ENCODE data around the gene SH3GL2.
"Not testable (repeated sequence)": the region's sequence is repeated elsewhere in the genome, so short reads cannot be mapped to it uniquely, and the experiment has no call there.

SH3GL2 gene

DNA sequence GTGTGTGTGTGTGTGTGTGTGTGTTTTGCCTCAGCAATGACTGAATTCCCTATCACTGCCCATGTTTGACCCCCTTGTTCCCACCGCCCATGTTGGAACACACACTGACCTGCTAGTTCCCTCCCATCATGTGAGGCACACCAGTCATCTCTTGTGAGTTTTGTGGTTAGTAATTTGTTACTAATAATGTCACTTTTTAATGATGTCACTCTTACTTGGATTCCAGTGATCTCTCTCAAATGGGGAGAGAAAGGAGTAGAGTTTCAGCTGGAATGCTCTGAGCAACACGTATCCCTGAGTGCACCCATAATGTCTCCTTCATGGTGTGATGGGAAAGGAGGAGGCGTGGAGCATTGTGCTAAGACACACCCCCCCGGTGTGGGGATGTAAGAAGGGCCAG lies 172.6 kb downstream of the SH3GL2 start:
- no peak for DNase-seq (ENCODE audit: low read depth, low spot score)

DNA sequence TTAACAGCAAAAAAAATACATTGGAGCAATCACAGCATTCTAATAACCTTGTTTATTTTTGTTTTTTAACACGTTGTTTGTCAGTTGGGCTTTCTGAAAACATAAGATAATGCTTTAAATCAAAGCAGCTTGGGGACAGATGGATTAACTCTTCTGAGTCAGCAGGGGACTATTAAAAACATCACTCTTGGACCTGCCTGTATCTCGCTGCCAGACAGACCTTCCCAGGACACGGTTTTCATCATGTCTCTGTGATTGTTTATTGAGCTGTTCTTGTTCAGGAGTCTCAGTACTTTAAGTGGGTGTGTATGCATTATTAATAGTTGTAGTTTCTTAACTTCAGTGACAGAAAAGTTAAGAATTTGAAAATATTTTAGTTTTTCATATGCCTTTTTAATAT lies 173.2 kb downstream of the SH3GL2 start:
- no peak for DNase-seq (ENCODE audit: low read depth, low spot score)

DNA sequence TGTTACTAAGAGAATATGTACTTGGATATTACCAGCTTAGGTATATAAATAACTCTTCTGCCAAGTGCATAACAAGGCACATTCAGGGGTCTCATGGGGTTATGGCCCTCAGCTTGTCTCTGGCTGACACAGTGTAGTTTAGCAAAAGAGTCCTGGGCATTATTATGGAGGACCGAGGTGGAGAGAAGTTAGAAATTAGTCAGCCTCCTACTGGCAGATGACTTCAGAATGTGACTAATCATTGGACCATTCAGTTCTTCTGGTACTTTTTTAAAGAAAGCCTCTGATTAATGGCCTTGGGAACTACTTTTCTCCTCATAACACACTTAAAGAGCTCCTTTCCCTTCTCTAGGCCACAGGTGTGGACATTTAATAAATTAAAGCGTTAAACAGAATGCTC lies 178.9 kb downstream of the SH3GL2 start:
- no peak for DNase-seq (ENCODE audit: low read depth, low spot score)

DNA sequence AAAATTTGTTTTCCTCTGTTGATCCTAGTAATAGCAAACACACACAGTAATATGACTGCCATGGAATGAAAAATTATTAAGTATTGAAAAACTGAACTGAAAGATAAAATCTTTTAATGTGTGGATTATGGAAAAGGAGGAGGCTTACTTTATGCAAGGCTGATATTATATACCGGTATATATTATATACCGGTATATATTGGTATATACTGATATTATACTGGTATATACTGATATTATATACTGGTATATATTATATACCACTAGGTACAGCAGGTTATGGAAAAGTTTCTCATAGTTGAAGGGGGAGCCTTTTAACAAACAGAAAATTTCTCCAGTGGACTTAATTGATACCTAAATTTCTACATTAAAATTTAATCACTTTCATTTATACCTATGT lies 181.4 kb downstream of the SH3GL2 start:
- DNase-seq (ENCODE audit: low read depth, low spot score) = no peak

DNA sequence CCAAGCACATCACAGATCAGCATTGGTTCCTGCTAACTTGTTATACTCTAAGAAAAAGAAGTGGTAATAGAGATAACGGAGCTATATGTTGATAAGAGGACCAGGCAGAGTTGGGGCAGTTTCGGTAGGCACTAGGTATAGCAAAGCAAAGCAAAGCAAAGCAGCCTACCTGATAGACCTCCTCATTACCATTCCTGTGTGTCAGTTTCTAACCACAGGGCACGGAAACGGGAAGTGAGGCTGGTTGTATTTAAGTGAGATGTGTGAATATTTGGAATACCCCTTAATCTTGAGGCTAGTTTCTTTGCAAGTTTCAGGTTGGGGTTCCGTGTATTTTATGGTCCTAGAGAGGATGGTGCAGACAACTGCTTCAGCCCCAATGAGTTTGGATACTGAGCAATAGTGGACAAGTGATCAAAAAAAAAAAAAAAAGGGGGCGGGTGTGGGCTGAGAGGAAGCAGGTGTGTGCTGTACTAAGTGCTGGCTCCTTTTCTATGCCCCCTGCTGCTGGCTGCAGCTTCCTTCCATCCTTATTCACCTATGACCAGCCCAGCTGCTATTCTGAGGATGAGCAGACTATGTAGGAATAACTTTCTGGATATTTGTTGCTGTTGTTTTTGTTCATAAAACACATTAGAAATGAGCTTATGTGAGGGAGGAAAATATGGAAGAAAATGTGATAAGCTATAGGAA lies 183.3 kb downstream of the SH3GL2 start:
- DNase-seq (ENCODE audit: low read depth, low spot score) = no peak

DNA sequence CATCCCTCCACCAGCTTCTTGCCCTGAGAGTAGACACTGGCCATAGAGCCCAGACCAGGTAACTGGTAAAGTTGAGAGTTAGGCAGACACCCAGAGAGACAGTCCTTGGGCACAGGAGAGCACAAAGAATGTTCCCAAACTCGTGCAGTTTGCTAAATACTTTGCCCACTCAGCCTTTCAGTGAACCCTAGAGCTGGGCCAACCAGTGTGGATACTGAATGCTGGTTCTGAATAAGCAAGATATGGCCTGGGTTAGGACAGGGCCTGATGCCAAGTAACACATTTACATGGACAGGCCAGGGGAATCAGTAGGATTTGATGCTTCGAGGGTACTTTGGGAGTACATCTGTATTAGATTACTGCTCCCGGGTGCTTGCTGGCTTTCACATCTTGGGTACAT lies 185.4 kb downstream of the SH3GL2 start:
- DNase-seq (ENCODE audit: low read depth, low spot score) = no peak

DNA sequence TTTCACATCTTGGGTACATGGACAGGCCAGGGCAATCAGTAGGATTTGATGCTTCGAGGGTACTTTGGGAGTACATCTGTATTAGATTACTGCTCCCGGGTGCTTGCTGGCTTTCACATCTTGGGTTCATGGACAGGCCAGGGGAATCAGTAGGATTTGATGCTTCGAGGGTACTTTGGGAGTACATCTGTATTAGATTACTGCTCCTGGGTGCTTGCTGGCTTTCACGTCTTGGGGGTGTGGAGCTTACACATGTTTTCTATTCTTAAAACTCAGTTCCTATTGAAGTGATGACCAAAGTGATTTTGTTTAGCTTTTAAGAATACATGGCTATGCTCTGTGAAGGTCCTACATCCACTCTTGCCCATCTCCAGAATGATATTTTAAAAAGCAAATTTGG lies 186.3 kb downstream of the SH3GL2 start:
- not testable (repeated sequence) for DNase-seq (ENCODE audit: low read depth, low spot score)

DNA sequence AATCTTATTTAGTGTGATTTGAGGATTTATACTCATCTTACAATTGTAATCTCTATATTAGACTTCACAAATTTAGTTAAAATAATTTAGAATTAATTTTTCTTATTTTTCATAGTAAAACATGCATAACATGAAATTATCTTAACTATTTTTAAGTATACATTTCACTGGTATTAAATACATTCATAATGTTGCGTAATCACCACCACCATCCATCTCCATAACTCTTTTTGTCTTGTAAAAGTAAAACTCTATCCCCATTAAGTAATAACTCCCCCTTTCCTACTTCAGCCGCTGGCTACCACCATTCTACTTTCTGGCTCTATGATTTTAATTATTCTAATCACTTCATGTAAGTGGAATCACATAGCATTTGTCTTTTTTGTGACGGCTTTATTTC lies 193.4 kb downstream of the SH3GL2 start:
- no peak for DNase-seq (ENCODE audit: low read depth, low spot score)

DNA sequence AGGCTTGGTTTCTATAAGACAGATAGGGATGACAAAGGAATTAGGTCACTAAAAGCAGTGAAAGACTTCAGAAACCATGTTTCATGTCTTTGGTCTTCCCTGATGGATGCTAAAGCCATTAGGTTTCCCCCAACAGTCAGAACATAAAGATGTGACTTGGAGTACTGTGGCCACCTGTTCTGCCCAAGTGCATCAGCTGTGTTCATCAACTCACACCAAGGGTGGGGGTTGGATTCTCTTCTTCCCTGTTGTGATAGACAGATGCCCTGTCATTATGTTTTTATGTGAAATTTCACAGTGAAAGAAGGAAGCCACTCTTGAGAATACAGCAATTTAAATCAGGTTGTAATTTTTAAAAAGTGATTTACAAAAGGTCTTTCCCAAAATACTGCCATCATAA lies 196.8 kb downstream of the SH3GL2 start:
- no peak for DNase-seq (ENCODE audit: low read depth, low spot score)

DNA sequence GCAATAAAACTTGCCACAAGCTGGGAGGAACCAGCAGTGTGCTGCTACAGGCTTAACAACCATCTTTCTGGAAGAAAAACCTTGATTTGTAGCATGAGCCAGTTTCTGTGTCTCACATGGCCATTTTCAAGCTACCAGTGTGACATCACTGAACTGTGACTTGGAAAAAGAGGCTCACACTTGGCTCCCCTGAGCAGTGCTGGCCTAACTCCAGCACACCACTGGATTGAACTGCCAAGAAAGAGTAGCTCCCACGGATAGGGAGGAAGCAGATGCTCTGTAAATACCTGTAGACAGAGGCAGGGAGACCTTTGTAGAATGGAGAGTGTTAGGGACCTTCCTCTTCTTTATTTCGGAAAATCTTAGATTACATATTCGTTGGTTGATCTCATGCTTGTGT lies 197.9 kb downstream of the SH3GL2 start:
- no peak for DNase-seq (ENCODE audit: low read depth, low spot score)

DNA sequence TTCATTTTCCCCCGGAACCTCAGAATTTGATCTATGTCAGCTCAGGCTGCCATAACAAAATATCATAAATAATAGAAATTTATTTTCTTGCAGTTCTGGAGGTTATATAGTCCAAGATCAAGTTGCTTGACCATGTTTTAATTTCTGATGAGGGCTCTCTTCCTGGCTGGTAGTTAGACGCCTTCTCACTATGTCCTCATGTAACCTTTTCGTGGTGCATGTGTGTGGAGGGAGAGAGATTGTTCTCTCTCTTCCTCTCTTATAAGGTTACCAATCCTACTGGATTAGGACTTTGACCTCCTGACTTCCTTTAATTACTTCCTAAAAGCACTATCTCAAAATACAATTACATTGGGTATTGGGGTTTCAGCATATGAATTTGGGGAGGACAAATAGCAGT lies 198.6 kb downstream of the SH3GL2 start:
- DNase-seq (ENCODE audit: low read depth, low spot score) = no peak

DNA sequence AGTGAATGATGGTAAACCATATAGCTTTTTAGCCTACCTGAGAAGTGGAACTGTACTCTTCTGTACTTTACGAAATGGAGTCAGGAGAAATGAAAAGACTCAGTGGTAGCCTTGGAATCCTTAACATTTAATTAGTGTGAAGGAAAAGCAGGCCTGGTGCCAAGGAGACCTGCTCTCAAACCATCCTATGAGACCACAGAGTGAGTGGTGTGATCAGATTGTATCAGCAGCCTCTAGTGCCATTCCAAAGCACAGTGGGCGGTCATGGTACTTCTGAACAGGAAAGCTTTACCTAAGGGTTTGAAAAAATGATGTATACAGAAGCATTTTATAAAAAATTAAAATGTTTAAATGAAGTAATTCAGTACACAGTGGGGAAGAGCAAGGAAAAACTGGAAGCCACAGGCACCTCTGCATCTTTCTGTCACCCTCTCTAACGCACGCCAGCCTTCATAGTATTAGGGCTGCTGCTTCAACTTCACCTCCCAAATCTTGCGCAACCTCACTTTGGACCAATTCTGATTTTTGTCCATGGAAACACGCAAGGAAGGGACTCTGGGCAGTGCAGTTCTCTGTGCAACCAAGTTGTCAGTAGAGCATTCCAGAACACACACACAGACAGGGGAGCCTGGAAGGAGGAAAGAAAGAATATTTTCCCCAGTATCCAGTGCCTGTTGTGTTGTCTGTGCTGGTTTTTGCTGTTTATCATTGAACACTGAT lies 203.7 kb downstream of the SH3GL2 start:
- no peak for DNase-seq (ENCODE audit: low read depth, low spot score)

DNA sequence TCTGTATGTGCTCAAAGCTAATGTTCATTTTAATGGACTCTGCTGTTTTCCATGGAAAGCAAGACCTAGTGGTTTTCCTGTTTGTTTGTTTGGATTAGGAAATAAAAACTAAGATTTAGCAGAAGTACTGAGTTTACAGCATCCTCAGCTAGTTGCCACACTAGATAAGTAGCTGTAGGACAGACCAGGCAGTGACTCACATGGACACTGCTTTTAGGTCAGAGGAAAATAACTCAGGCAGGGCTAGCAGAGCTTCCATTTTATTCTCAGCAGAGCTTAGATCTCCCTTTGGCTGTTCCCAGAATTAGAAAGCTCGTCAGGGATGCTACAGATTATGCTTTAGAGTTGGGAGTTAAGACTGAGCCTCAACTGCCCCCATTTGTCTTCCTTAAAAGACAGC lies 204.4 kb downstream of the SH3GL2 start:
- DNase-seq (ENCODE audit: low read depth, low spot score) = no peak

DNA sequence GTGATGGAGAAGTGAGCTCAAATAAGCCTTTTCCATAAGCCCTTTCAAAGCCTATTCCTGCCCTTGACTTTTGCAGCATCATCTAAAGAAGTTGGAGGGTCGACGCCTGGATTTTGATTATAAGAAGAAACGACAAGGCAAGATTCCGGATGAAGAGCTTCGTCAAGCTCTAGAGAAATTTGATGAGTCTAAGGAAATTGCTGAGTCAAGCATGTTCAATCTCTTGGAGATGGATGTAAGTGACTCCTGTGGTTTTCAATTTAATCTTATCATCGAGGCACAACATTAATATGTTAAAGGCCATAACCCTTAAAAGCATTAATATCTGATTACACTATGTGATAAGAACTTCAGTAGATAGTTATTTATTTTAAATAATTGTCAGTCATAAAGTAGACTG lies 210.4 kb downstream of the SH3GL2 start:
- DNase-seq (ENCODE audit: low read depth, low spot score) = no peak

DNA sequence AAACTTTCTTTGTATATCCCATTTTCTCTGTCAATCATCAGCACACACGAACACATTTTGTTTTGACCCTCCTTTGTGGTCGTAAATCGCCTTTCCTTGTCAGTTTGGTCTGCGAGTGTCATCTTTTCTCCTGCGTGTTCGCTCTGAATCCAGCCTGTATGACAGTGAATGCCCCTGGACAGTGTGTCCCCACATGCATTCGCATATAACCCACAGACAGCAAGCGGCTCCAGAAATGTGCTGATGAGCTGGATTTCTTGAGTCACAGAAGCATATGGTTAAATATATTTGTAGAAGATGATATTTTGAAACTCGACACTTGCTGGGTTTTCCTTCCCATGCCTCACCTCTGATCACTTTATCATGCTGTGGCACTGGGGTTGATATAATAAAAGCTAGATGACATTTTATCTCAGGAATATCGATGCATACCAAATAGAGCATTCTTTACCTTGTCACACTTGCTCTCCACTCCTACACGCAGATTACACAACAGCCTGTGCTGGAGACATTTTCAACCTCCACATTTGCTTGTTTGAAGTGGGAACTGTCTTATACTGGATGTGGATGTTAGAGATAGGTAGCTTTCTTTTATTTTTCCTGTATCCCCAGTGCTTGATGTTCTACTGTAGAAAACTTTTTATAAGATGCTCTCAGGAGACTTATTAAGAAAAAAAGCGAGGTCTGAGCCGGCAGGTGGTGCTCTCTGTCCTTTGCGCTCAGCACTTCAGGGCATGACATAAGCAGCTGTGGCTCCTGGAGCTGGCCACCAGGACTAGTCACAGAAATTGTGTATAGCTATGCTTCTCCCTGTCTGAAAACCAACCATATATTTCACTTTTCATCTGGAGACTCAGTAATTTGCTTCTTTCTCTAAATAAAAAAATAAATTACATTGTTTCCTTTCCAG lies 215.1 kb downstream of the SH3GL2 start:
- no peak for DNase-seq (ENCODE audit: low read depth, low spot score)

DNA sequence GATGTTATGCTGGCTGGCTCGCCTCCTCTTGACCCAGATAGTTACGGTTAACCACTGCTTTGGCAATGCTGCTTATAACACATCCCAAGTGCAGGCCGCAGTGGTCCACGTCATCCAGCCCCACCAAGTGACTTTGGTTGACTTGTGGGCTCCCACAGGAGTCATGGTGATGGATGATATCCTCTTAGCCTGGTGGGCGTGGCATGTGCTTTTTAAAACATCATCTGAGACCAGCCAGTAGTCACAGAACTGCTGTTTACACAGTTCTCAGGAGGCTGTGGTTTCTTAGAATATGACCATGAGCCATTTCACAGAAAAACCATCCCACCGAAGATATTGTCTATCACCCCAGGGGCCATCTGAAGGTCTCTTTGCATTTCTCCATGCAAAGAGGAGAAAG lies 216.9 kb downstream of the SH3GL2 start:
- no peak for DNase-seq (ENCODE audit: low read depth, low spot score)

DNA sequence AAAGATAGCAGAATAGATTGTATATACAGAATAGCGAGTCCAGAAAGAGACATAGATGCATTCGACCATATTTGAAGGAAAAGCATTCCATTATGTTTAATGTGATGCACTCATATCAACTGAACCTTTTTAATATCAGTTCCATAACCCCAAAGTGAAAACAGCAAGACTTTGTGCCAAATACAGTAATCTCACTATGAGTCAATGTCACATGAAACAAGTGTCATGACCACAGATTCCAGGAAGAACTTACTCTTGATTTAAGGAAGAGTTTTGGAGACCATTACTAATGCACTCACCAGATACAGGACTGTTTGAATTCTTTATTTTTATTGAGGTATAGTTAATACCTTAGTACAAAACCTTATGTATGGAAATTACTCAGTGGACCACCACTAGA lies 220.5 kb downstream of the SH3GL2 start:
- DNase-seq (ENCODE audit: low read depth, low spot score) = no peak

DNA sequence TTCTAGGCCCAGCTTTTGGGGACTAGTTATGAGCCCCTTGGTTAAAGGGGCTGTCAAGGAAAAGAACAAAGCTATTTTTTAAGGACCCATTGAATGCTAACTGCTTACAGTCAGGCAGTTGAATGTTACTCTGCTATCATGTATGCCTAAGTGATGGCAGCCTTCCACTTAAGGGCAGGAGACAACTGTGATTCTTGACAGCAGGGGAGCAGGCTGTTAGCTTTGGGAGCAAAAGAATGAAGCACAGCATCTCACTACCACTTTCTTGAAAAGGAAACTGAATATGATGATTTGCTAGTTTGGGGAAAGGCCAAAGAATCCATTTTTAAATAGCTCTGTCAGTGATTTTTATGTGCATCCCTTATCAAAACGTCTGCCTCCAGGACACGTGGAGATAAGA lies 221.6 kb downstream of the SH3GL2 start:
- DNase-seq (ENCODE audit: low read depth, low spot score) = no peak

DNA sequence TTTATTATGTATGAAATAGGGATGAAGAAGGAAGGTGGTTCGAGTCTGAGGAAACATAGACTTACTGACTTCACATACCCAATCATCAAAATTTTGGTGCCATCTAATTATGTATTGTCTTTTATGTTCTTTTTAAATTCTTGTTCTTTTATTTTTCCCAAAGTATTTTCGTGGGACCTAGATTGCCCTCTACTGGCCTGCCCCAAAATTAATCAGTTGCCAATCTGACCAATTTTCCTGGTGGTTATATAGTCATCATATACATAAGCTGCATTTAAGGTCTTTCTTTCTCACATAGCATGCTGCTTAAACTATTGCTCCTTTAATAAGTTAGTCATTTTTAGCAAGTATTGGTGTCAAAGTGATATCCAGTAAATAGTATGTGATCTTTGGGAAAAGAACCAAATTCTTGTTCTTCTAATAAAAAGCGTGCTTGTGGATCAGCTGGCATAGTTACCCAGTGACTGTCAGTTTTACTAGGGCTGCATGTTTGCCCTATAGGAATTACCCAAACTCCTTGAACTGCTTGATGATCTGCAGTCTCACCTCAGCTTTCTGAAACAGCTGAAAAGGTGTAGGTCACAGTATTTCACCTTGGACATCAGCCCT lies 223.5 kb downstream of the SH3GL2 start:
- no peak for DNase-seq (ENCODE audit: low read depth, low spot score)

DNA sequence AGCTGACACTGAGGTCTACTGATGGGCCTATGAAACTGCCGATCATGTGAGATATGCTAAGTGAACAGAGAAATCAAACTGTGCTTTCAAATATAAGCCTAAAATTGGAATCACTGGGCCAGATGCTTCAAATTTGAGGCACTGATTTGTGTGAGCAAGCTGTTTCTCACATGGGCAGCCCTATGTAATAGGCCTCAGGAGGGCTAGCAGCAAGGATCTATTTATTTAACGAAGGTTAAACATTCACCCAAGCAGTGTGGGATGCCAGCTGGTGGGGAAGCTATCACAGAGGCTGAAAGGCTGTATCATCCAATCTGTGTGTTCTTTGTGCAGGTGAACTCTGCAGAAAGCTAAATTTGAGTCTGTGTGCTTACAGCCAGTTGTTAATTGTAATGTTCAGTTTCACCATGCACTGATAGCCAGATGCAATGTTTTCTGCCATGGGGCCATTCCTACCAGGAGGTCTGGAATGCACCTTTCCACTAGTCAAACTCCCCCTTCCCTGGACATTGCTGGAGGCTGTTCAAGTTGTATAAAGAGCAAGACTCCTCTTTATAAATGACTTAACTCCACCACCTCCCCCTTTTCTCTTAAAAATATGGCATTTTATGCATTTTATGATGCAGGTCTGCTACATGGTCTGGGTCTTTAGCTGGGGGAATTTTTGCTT lies 228.9 kb downstream of the SH3GL2 start:
- DNase-seq (ENCODE audit: low read depth, low spot score) = no peak

DNA sequence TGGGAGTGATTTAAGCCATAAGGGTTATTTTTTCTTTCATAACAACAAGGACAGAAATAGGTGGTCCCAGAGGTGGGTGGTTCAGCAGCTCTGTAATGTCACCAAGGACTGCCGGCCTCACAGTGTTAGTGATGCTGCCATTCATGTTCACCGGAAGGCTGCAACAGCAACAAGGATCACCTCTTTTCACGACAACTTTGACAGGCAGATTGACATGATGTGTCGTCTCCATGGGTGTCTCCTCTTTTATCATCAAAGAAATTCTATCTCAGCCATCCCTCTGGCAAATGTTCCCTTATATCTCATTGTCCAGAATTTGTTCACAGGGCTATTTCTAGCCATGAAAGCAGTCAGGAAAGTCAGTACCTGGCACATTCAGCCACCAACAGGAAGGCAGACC lies 231.5 kb downstream of the SH3GL2 start:
- DNase-seq (ENCODE audit: low read depth, low spot score) = no peak

Data from iPS DF 19.7 (cell line).